GDM1 (cell line): ENCODE results near the gene OVOL1.
A peak's percentile ranks its signal among the peaks of the same experiment; 100 is the strongest.

Source experiments
- DNase-seq: peaks from one replicate; lab custom pipeline; 2025; lab: John Stamatoyannopoulos, UW

OVOL1 gene

DNA sequence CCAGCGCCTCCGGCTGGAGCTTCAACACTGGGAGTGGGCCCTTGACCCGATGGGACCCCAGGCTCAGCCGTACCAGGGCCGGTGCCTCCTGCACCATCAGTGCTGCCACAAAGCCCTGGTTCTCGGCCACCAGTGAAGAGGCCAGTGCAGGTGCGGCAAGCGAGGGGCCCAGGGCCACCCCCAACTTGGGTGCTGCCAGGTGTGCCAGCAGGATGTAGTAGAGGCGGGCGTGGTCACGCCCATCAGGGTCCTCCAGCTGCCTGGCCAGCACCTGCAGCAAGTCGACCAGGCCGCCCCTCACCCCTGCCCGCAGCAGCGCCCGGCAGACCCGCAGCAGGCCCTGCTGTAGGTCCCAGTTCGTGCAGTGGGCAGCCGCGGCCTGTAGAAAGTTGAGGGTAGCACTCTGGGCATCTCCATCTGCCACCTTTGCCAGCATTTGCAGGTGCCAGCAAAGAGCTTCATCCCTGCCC lies 8.4 kb upstream of the OVOL1 start:
- DNase-seq = no peak

DNA sequence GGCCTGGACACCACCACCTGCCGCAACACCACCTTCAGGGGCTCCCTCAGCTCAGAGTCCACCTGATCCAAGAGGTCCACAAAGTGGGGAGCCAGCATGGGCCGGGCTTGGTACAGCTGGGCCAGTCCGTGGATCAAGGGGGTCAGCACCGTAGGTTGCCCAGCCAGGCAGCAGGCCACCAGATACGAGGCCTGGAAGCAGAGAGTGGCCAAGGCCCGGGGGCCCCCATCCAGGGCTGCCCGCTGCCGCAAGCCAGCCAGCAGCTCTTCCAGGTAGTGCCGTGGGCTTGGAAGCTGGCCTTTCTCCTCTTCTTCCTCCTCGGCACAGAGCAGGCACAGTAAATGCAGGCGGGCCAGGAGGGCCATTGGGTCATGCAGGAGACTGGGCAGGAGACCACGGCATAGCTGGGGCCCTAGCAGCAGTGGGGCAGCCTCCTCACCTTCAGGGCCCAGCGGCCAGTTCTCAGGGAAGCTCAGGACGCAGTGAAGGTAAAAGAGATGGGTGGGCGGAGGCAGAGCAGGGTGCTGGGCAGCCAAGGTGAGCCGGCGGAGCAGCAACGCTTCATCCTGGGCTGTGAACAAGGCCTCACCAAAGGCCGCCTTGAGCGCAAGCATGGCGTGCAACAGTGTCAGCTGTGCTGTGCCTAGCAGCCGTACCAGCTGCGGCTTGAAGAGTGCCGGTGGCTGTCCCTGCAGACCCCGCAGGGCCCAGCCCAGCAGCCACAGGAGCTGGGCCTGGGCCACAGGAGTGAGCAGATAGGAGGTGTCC lies 7.8 kb upstream of the OVOL1 start:
- no peak for DNase-seq

DNA sequence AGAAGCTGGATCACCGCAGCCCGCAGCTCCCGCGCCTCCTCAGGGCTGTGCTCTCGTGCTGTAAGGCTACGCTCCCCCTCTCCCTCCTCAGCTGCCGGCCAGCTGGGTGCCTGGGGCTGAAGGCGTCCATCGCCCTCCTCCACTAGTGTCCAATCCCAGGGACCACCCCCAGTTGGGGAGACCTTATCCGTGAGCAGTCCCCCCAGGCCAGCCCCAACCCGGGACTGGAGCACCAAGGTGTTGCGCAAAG lies 7.3 kb upstream of the OVOL1 start:
- DNase-seq = no peak

DNA sequence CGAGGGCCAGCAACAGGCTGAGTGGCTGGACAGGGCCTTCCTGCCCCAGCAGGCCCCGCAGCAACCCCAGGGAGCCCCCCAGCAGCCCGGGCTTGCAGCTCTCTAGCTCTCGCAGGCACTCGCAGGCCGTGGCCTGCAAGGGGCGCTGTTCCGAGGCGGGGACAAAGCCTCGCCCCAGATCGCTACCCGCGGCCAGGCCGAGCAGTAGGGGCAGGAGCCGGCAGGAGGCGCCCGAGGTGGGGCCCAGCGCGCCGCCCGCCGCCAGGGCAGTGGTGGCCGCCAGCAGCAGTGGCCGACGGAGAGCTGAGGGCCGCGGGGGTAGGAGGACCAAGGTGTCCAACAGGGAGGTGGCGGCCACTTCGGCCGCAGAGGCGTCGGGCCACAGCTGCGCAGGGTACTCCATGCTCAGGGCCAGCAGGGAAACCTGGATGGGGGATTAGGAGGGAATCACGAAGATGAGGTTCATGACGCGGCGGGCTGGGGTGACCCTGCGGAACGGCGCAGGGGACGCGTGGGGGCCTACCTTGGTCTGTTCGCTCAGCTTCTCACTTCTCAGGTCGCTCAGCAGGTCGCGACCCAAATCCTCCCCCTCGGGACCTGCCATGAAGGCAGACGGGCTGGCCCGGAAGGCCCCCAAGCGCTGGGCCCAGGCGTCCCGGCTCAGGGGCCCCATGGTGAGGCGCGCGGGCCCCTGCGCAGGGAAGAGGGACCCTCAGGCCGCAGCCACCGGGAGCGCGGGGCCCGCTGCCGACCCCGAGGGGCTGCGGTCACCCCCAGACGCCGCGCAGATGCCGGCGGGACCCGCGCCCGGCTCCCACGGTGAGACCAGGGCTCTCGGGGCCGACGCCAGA lies 6.7 kb upstream of the OVOL1 start:
- peak; percentile 77 for DNase-seq

DNA sequence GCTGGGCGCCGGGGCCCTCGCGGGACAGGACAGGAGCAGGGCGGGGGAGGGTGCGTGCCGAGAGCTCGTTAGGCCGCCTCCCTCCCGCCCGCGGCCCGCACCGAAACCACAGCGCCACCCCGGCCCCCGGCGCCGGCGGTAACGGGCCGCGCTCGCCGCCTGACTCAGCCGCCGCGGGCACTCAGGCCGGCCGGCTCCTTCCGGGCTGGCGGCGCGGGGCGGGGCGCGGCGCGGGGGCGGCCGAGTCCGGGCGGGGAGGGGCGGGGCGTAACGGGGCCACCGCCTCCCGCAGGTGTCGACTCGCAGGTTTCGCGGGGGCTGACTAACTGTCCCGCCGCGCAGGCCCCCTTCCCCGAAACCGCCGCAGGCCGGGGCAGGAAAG lies 6.1 kb upstream of the OVOL1 start, which contains the start of gene AP5B1:
AP5B1 (minus strand) TSS at position 207 of the 382 bp plus-strand sequence. CDS start 385 bp downstream, outside the sequence.
- DNase-seq = peak; percentile 40

DNA sequence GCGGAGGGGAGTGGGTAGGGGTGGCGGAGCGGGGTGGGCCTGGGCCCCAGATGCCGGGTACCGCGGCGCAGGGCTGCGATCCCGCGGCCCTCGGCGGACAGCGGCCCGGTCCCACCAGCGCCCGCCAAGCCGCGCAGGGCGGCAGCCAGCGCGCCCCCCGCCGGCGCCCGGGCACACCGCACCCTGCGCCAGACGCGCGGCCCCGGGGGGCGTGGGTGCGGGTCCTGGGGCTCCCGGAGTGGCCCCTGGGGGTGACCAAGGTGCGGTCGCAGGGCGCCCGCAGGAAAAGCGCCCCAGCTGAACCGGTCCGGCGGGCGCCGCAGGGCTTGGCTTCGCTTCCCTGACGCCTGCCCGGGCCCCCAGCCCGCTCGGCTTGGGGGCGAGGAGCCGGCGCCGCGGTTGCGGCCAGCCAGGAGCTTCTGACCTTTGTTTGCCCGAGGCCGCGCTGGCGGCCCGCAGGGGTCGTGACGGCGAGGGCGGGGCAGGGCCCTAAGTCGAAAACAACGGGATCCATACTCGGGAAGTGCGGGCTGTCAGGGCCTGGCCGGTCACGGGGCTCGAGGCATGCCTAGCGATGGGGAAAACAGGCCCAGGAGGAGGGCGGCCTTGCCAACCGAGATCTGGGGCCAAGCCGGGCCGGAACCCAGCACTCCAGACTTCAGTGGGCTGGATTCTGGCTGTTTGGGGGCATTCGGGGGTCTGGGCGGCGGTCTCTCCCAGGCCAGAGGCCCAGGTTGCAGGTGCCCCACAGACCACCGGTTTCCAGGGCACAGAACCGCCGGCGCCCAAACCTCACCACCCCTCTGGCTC lies 5.5 kb upstream of the OVOL1 start:
- peak; percentile 40 for DNase-seq

DNA sequence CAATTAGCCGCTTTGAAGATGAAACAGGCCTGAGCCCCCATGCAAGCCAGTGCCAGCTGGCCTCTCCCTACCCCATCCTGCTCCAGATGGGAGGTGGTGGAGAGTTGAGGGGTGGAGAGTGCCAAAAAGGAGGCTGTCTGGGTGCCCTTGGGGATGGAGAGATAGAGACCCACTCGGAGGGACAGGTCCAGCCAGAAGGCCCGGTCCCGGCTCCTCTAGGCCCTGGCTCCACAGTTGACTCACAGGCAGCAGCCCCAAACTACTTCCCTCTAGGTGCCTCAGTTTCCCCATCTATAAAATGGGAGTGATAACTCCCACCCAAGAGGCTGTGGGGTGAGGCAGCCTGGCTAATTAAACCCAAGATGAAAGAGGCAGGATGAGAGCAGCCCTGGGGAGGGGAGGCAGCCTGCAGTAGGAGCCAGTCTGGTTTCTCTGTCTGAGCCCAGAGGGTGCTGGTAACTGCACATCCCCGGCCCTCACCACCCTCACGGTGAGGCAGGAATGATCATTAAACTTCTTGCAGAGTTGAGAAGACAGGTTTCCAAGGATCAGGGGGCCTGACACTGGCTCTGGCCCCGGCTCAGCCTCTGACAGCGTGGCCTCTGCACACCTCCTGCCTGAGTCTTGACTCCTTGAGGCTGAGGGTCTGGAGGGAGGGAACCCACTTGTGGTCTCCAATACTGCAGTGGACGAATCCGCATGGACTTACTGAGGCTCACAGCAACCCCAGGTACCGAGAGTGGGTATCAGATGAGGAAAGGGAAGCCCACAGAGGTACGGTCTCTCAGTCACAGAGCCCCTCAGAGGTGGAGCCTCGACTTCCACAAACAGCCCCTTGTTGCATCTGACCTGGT lies 4.7 kb upstream of the OVOL1 start:
- DNase-seq = no peak

DNA sequence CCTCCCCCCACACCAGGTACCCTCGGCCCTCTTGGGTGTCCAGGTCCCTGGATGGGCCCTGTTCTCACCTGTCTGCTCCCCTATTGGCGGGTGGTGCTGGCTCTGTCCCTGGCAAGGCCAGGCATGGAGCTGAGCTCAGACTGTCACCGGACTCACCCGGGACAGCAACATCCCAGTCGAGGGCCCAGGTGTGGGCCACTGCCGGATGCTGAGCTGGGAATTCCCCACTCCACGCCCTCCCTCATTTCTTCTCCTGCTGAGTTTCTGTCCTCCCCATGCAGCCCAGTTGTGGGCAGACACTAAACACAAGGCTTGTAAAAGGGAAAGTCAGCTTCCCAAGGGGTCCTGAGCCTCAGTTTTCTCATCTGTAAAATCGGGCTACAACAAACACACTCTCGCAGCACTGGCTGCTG lies 4.0 kb upstream of the OVOL1 start:
- DNase-seq = no peak

DNA sequence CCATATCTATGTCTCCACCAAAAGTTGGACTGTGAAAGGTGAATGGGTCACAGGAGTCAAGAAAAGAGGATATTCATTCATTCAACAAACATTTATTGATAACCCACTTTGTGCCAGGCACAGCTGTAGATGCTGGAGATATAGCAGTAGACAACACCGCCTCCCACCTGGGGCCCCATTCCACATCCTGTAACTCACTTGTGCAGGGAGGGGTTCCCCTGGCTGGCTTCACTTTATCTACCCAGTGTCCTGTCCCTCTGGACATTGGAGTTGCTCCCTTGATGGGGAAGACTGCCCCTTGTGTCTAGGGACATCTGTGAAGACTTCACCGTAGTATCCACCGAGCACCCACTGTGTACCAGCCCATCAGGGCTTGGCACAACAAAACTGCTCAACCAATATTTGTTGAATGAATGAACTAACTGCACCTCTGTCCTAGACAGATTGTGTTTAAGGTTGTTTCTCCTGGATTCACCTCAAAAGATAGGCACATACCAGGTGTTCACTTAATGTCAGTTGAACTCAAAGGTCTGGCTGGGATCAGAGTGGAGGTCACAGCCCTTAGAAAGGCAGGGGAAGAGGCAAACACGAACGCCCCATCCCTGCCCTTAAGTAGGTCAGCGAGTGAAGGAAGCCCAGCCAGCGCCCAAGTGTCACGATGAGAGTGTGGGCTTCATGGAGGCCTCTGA lies 1.4 kb upstream of the OVOL1 start:
- DNase-seq = no peak

DNA sequence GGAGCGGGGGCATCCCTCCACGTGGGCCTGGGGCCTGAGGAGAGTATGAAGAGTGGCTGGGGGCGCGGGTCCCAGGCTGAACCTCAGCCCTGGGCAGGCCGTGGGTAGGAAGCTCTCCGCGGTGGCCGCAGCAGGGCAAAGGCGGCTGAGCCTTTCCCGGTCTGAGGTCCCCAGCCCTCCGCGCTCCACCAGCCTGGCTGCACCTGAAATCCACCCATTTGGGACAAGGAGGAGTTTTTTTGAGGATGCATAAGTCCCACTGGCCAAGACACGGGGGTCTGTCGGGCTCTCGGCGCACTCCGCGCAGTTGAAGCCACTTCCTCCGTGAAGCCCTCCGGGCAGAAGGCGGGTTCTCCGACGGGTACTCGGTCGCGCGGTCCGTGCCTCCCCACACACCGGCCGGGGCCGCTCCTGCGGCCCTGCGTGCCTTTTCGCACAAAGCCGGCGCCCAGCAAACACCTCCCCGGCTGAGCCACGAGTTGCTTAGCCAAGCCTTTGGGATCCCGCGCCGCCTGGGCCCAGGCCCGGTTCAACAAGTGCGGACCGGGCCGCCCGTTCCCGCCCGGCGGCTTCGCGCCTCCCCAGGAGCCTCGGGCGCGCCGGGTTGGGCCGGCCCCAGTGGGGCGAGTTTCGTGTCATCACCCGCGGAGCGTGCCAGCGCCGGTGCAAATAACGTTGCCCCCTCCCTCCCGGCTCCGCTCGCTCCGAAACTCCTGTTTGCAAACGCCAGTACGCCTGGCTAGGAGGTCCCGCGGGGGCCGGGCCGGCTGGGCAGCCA lies 666 bp upstream of the OVOL1 start:
- no peak for DNase-seq

DNA sequence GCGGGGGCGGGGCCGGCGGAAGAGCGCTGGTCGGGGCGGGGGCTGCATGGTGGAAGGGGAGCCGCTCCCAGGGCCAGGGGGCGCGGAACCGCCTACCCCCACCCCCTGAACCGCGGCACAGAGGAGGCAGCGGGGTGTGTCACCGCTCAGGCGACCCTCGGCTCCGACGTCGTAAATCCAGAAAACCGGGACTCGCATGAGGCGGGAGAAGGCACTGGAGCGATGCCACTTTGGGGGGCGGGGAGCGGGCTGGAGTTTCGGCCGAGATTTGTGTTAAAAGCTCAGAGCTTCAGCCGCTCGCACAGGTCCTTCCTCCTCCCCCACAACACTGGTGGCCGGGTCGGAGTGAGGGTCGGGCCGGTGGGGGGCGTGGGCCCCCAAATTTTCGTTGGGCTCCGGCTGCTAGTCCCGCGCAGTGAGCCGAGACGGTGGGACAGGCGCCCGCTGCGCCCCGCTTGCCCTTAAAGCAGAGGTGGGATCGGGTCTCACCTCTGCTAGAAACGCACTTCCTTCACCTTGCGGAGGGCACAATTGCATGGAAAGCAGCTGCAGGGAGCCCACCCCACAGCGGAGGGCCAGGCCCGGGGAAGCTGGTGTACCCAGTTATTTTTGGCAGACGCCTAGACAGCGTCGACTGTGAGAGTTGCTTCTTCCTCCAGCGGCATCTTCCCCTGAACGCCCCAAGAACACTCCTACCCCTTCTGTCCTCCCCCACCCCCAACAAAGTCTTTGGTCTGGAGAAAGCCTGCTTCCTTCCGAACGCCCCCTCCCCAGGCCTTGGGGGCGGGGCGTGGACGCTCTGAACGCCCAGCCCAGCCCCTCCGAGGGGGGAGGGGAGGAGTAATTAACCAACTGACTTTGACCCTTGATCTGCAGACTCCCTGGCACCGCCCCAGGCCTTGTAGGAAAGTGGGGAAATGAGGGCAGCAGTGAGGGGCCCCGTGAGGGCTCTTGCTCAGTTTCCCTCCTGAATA lies 1.1 kb downstream of the OVOL1 start:
- DNase-seq = no peak

DNA sequence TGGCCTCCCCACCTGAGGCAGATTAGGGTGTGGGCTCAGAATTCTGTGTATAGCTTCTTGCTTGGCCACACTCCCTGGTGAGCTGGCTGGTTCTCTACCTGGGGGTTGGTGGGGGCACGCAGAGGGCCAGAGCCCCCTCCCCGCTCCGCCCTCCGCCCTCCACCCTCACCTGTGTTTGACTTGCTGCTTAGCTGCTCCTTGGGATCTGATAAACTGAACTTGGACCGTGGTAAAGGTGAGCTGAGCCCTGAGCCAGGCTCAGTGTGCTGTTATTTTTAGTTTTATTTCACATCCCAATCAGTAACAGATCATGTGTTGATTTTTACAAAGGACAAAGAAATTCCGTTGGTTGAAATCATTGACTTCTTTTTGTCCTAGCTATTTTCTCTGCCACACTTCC lies 2.0 kb downstream of the OVOL1 start:
- DNase-seq = no peak

DNA sequence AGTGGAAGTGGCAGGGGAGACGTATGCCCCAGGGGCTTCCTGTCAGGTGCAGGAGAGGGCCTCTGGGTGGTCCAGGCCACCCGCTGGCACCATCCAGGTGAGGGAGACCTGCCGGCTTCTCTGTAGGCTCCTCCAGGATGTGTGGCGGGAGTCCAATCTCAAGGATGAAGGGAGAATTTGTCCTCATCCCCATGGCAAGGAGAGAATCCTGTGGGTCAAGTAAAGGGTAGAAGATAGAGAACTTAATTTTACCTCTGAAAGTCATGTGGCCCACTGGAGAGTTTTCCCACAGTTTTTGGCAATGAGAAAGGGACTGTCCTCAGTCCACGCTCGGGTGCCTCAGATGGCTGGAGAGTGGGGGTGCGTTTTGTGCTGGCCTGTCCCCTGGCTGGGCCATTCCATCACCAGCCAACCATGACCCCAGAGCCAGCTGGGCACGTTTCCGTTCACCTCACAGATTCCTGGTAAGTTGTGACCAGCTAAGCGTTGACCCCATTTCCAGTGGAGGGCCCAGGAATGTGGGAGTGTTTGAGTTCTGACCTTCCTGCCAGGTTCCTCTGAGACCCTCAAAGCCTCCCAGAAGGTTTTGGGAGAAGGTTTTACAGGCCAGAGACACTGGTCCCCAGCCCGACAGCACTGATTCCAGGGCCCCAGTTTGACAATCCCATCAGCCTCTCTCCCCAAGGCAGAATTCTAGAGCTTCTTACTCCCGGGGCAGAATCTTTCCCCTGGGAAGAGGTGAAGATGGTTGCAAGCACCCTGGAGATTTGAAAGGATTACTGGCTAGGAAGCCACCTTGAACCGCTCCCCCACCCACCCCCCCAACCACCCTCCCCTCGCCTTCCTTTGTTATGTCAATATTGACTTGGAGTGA lies 2.6 kb downstream of the OVOL1 start:
- DNase-seq = no peak

DNA sequence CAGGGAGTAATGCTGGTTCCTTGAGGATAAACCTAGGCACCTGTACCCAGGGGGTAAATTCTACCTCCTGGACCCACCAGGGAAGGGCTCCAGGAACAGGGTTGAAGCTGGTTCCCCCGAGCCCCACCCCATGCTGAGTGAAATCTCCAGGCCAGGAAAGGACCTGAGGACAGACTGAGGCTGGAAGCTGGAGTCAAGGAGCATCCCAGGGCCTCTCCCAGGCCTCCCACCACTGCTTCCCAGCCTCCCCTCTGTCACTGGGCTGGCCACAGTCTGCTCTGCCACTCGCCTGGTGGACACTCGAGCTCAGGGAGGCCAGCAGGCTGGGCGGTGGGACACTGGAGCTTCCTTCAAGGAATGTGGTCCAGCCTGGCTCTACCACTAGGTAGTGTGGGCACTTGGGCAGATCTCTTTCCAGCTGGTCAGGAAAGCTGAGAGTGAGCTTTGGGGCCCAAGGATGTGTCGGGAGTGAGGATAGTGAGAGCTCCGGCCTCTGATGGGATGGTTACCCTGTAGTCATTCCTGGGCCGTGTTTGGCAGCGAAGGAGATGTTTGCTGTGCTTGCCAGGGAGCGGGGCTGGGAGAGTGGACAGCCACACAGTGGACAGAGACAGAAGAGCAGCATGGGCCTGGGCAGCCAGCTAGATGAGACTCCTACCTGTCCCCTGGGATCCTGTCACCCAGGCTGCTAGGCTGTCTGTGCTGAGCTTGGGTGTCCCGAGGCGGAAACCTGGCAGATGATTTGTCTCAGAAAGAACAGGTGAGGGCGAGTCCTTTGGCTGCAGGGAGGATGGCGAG lies 3.4 kb downstream of the OVOL1 start:
- DNase-seq = no peak

DNA sequence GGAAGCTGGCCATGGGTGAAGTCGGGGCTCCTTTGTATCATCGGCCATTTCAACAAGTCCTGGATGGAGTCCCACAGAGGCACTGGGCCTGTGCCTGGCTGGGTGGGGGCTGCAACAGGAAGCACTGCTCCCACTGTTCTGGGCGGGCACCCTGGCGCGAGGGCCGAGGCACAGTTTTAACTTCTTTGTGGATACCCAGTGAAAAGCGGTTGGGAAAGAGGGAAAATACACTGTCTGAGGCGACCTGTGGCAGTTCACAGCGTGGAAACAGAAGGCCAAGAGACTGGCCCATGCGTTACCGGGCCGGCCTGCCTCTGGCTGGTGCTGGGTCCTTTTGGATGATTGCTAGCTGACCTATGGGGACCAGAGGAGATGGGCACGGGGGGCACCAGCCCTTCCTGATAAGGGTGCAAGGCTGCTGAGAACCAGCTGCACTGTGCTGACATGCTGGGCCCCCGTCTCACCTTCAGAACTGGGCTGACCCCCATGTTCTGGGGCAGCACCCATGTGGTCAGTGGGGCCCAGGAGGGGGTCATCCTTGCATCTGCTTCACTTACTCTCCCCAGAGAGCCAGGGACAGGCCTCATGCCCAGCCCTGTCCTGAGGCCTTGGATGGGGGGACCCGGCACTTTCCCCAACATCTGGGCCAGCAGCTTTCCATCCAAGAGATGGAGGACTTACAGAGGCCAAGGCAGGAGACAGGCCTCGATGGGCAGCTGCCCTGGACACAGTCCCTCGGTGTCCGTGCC lies 4.2 kb downstream of the OVOL1 start:
- no peak for DNase-seq

DNA sequence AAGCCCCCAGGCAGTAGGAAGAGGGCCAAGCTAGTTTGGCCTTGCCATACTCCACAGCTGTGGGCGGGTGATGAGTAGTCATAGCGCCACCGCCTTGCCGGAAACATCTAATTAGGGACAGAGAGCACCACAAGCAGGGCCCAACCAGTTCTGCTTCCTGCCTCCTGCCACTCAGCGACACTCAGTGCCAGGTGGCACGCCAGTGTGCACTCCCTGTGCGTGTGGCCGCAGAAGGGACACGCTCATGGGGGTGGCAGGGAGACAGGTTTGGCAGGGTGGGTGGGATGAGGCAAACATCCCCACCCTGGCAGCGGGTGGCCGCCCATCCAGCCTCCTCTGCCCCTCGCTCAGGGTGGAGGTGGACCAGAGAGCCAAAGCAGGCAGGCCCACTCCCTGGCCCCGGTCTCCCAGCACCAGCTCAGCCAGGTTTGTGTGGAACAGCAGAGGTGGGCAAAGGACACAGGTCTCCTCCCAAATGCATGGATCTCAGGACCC lies 4.9 kb downstream of the OVOL1 start:
- no peak for DNase-seq
